ENCODE measurements around the gene MRPL33.

The MRPL33 gene

GRCh38 chr2:27776097-27776496 lies 4.6 kb downstream of the MRPL33 start:
- no peak for DNase-seq (ENCODE audit: low read depth in 4 of 4, low spot score in 1 of 4)

- no peak for DNase-seq (ENCODE audit: low read depth in 4 of 4, low spot score in 1 of 4)
These were observed 5.2 kb downstream of the MRPL33 start for GRCh38 chr2:27776696-27777095.

- DNase-seq (ENCODE audit: low read depth in 4 of 4, low spot score in 1 of 4), result no peak
These were observed 8.0 kb downstream of the MRPL33 start for GRCh38 chr2:27779417-27780055.

- DNase-seq (ENCODE audit: low read depth in 4 of 4, low spot score in 1 of 4), result no peak
These were observed 10.0 kb downstream of the MRPL33 start for GRCh38 chr2:27781496-27781895.

- no peak for DNase-seq (ENCODE audit: low read depth in 4 of 4, low spot score in 1 of 4)
These were observed 11.2 kb downstream of the MRPL33 start for GRCh38 chr2:27782701-27783100.

GRCh38 chr2:27790796-27791195 lies 19.3 kb downstream of the MRPL33 start:
- no peak for DNase-seq (ENCODE audit: low read depth in 4 of 4, low spot score in 1 of 4)

- no peak for DNase-seq (ENCODE audit: low read depth in 4 of 4, low spot score in 1 of 4)
These were observed 21.2 kb downstream of the MRPL33 start for GRCh38 chr2:27792759-27793158.

GRCh38 chr2:27795093-27795834 lies 23.7 kb downstream of the MRPL33 start:
- DNase-seq (ENCODE audit: low read depth in 4 of 4, low spot score in 1 of 4), result no peak

- DNase-seq (ENCODE audit: low read depth in 4 of 4, low spot score in 1 of 4), result no peak
These were observed 24.4 kb downstream of the MRPL33 start for GRCh38 chr2:27795868-27796277.

GRCh38 chr2:27796791-27797765 lies 25.6 kb downstream of the MRPL33 start:
- no peak for DNase-seq (ENCODE audit: low read depth in 4 of 4, low spot score in 1 of 4)

GRCh38 chr2:27797841-27798240 lies 26.3 kb downstream of the MRPL33 start:
- no peak for DNase-seq (ENCODE audit: low read depth in 4 of 4, low spot score in 1 of 4)

- DNase-seq (ENCODE audit: low read depth in 4 of 4, low spot score in 1 of 4), result no peak
These were observed 27.0 kb downstream of the MRPL33 start for GRCh38 chr2:27798486-27798885.

- DNase-seq (ENCODE audit: low read depth in 4 of 4, low spot score in 1 of 4), result no peak
These were observed 27.6 kb downstream of the MRPL33 start for GRCh38 chr2:27798948-27799645.

GRCh38 chr2:27799646-27800010 lies 28.1 kb downstream of the MRPL33 start:
- no peak for DNase-seq (ENCODE audit: low read depth in 4 of 4, low spot score in 1 of 4)

GRCh38 chr2:27800856-27801255 lies 29.3 kb downstream of the MRPL33 start:
- DNase-seq (ENCODE audit: low read depth in 4 of 4, low spot score in 1 of 4), result no peak

GRCh38 chr2:27802547-27802946 lies 31.0 kb downstream of the MRPL33 start:
- no peak for DNase-seq (ENCODE audit: low read depth in 4 of 4, low spot score in 1 of 4)

- no peak for DNase-seq (ENCODE audit: low read depth in 4 of 4, low spot score in 1 of 4)
These were observed 31.5 kb downstream of the MRPL33 start for GRCh38 chr2:27803046-27803445.

- no peak for DNase-seq (ENCODE audit: low read depth in 4 of 4, low spot score in 1 of 4)
These were observed 32.6 kb downstream of the MRPL33 start for GRCh38 chr2:27804146-27804545.

GRCh38 chr2:27805180-27805579 lies 33.7 kb downstream of the MRPL33 start:
- no peak for DNase-seq (ENCODE audit: low read depth in 4 of 4, low spot score in 1 of 4)

- DNase-seq (ENCODE audit: low read depth in 4 of 4, low spot score in 1 of 4), result no peak
These were observed 35.0 kb downstream of the MRPL33 start for GRCh38 chr2:27806311-27807059.
